ENCODE results near the gene KDM4C.

KDM4C gene

GRCh38 chr9:7067169-7067568 is 309.4 kb downstream of the KDM4C start:
- DNase-seq, result no peak

DNA sequence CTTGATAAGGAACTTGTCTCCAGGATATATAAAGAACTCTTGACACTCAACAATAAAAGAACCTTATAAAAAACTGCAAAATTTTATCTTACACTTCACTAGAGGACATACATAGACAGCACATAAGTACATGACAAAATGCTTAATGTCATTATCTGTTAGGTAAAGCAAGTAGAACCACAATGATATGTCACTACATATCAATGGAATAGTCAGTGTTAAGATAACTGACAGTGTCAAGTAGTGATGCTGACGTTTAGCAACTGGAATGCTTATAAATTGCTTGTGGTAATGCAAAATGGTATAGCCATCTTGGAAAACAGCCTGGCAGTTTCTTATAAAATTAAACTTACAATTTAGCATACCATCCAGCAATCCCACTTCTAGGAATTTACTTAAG is 314.1 kb downstream of the KDM4C start:
- DNase-seq, result no peak

DNA sequence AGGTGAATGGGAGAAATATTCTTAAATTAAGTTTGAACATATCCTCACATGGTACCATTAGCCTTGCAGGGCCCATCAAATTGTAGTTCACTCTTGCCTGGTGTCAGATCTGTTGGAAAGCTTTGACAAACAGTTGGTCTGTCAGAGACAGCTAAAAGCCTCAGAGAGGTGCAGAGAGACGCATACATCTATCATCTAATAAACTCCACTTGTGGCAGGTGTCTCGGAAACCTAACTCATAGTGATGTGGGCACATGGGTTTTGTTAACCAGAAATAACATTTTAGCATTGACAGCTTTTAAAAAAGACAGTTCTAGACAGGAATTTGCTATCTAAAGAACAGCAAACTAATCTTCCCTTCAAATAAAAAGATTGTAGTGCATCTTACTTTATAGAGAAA is 315.9 kb downstream of the KDM4C start:
- DNase-seq, result no peak

DNA sequence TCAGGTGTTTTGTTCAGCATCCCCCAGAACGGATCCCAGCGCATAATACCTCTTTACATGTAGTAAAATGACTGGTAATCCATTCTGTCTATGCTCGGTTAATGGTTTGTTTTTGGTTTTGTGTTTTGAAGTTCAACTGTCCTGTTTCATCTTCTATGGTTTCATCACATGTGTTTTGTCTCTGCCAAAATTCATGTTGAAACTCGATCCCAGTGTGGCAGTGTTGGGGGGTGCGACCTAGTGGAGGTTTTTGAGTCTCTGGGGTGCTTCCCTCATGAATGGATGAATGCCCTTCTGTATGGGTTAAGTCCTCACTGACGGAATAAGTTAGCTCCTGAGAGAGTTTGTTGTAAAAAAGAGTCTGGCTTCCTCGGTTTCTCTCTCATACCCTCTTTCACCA is 317.4 kb downstream of the KDM4C start:
- DNase-seq, result no peak

DNA sequence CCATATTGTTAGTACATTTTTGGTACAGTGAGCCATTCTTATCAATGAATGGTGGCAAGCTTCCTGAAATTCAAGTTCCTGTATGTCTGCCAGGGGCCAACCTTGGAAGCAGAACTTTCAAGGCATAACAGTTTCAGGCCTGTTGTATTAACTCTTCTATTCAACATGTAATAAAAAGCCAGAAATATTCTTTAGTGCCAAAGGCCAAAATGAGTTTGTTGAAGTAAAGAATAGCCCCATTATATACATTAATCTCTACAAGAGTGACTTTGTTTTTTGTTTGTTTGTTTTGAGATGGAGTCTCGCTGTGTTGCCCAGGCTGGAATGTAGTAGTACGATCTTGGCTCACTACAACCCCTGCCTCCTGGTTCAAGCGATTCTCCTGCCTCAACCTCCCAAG is 321.3 kb downstream of the KDM4C start:
- no peak for DNase-seq

DNA sequence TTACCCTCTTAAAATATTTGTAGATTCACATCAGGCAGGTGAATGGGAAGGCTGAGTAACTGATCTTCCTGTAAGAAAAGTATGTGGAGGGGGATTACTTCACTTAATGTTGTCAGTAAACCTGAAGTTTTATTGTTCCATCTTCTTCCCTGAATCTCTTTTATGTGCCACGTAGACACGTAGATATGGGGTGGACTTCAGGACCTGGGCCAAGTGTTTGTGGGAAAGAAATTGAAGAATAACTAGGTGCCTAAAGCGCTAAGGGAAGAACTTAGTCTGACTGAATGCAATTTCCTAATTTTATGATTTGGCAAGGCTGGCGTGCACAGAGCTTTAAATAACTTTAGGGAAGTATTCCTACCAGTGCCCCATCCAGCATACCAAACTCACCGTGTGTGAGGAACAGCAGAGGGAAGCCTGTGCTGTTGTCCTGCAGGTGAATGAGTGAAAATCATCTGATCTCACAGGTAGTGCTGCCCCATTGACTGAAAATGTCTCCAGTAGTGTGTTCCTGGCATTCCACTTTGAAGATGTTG is 323.4 kb downstream of the KDM4C start:
- no peak for DNase-seq

DNA sequence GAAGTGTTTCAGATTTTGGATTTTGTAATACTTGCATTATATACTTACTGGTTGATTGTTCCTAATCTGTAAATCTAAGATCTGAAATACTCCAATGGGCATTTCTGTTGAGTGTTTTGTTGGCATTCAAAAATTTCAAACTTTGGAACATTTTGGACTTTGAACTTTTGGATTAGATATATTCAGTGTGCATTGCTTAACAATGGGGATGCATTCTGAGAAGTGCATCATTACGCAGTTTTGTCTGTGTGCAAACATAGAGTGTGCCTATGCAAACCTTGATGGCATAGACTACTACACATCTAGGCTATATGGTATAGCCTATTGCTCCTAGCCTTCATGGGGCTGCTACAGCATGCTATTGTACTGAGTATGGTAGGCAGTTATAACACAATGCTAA is 325.4 kb downstream of the KDM4C start:
- DNase-seq, result no peak

- DNase-seq, result no peak
Measured at GRCh38 chr9:7085357-7085756, 327.6 kb downstream of the KDM4C start.

DNA sequence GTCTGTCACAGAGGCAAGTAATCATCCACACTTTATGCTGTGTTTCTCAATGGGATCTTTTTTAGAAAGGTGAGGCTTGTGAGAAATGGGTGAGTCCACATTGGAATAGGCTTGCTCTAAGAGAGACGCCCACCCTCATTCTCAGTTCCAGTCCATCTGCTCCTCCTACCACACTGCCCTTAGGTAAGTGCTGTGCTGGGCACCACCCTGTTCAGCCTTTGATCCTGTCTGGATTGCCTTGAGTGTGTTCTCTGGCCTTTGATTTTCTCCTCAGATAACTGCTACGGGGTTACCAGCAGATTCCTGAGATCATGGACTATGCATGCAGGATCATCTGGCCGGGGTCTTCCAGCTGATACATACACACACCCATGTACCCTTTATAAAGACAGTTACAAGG is 328.6 kb downstream of the KDM4C start:
- DNase-seq, result no peak

- no peak for DNase-seq
Measured at GRCh38 chr9:7088611-7089010, 330.8 kb downstream of the KDM4C start.

GRCh38 chr9:7089406-7090193 is 331.8 kb downstream of the KDM4C start:
- DNase-seq, result no peak

- no peak for DNase-seq
Measured at GRCh38 chr9:7093040-7093439, 335.3 kb downstream of the KDM4C start.

DNA sequence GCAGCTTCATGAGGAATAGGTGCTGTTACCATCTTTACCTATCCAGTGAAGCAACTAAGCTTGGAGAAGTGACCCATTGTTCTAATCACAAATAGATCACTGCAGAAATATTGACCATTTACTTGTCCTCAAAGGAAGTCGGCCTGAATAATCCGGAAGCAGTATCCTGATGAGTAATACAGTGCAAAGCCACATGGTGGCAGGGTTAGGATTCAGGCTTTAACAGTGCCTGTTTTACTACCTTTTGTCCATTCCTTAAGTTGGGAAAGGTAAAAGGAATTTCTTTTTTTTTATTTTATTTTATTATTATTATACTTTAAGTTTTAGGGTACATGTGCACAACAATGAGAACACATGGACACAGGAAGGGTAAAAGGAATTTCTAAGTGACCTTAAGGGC is 336.3 kb downstream of the KDM4C start:
- no peak for DNase-seq

DNA sequence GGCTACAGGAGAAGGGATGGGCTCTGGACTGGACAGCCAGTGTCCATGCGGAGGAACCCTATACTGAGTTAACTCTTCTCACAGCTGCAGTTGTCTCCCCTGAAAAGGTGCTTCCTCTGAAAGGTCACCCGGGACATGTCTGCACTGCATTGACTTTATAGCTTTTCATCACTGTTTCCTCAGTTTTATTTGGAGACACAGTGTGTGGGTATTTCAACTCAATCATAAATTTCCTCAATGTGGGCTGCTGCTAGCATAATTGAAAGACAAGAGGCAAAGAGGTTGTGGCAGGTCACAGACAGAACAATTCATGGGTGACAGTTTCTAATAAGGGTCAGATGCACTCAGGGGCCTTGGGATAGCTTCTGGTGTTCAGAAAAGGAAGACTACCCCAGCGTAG is 336.8 kb downstream of the KDM4C start:
- no peak for DNase-seq

- no peak for DNase-seq
Measured at GRCh38 chr9:7095058-7095457, 337.3 kb downstream of the KDM4C start.

DNA sequence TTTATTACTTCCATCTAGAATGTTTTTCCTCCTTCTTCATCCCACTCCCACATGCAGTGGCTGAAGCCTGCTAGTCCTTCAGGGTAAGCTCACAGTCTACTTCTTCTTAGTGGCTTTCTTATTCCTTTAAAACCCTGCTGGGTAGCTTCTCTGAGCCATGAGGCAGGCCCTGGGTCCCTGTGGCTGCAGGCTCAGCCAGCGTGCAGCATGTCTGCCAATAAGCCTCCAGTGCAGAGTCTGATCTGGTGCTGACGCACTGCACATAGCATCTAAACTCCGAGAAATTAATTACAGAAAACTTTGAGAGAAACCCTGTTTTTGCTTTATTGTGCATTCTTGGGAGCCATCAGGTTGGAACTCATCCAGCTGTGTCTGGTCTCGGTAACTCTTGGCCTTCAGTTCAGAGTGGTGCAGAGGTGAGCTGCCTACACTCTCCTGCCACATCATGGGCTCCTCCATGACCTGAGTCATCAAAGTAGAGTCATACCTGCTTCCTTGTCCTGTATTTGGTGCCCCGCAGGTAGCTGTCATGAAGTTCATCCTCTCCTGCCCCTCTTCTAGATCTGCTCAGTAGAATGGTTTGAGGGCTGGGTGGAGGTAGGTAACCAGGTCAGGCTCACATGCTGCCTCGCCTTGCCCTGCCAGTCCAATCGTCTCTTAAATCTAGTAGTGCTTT is 339.4 kb downstream of the KDM4C start:
- DNase-seq, result no peak

DNA sequence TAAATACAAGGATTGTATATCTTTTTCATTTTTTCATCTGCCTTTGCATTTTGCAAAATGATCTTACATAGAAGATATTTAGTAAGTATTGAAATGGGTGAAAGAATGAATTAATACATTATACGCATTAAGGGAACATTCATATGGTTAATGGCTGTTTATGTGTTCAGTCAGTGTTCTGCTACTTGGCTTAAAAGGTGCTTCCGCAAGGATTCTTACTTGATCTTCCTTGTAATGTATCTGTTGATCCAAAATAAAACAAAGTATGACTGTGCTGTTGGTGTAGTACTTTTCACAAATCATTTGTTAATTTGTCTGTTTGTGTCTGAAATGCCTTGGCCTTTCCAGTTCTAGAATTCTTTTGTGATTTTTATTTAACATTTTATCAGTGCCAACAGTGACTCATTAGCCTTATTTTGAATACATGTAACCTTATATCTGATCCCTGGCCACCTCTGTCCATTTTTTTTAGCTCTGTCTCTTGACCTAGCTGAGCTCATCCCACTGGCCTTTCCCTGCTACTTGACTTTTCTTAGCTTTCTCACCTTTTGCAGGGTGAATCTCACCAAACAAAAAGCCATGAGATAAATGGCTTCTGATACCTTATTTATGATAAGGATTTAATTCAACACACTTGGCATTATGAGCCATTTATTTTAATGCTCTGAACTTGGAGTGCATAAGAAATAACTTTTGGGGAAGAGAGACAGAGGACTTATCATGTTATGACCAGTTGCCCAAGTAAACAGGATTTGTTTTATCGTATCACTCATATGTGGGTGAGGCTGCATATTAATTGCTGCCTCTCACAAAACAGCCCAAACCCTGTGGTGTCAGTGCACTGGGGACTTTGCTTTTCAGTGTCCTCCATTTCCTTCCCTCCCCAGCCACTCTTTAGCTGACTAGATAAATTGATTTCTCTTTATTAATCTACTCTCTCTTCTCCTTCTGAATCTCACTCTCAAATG is 340.3 kb downstream of the KDM4C start:
- no peak for DNase-seq

- no peak for DNase-seq
Measured at GRCh38 chr9:7103367-7103766, 345.6 kb downstream of the KDM4C start.

GRCh38 chr9:7103771-7104170 is 346.0 kb downstream of the KDM4C start:
- no peak for DNase-seq

DNA sequence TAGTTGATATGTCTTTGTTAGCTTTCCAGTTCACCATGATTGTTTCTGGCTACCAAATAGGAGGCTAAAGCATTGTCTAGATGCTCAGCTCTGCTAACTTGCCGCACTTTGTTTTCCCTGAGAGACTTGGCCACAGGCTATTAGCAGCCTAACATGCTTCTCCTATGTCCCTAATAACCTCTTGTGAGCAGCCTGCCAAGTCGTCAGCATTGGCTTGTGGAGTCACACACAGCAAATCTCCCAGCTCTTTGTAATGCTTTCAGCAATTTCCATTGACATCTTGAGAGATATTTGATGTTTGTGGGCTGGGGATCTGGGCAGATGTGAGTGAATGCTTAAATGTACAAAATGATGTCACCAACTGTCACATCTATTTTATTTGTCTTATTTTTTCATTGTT is 346.9 kb downstream of the KDM4C start:
- DNase-seq, result no peak

GRCh38 chr9:7105095-7105494 is 347.3 kb downstream of the KDM4C start:
- DNase-seq, result no peak

GRCh38 chr9:7108936-7109335 is 351.2 kb downstream of the KDM4C start:
- DNase-seq, result no peak

- DNase-seq, result no peak
Measured at GRCh38 chr9:7111413-7111812, 353.6 kb downstream of the KDM4C start.

All from activated gamma-delta T cell treated with Interleukin-2 at 50 U/mL for 16 hours (primary cell).